Activated naive CD4-positive, alpha-beta T cell treated with anti-CD3 and anti-CD28 coated beads, Interleukin-2, amount 10 ng/mL, durations not matched to agents 7 days and 5 days (primary cell): Measurements from ENCODE around the gene CFH.
"Not testable (repeated sequence)": the region's sequence is repeated elsewhere in the genome, so short reads cannot be mapped to it uniquely, and the experiment has no call there.

Experiments
- CTCF ChIA-PET: fragments of 350-600 bp; sonication (Branson Sonifier 250); formaldehyde crosslinking; loops from one replicate; lab custom pipeline; 2021; ENCODE audit warnings: antibody characterized with exemption; lab: Charles Lee
- DNase-seq: peaks from one replicate; pipeline ENCODE4 v3.0.0-alpha.2; 2020
- H3K27ac Mint-ChIP-seq: one replicate; pipeline ENCODE4 v1.8.0; 2021; ENCODE audit warnings: mild to moderate bottlenecking, moderate library complexity, mixed read lengths
- H3K27me3 Mint-ChIP-seq: one replicate; pipeline ENCODE4 v1.8.0; 2021; ENCODE audit warnings: mild to moderate bottlenecking, mixed read lengths
- H3K36me3 Mint-ChIP-seq: one replicate; pipeline ENCODE4 v1.8.0; 2021; ENCODE audit warnings: mixed read lengths
- H3K4me1 Mint-ChIP-seq: one replicate; pipeline ENCODE4 v1.8.0; 2021; ENCODE audit warnings: mixed read lengths
- H3K4me3 Mint-ChIP-seq: one replicate; pipeline ENCODE4 v1.8.0; 2021; ENCODE audit warnings: mild to moderate bottlenecking, moderate library complexity, mixed read lengths
- H3K9me3 Mint-ChIP-seq: one replicate; pipeline ENCODE4 v1.8.0; 2021; ENCODE audit warnings: mixed read lengths

The CFH gene

GRCh38 chr1:196684476-196684875 is 32.6 kb downstream of the CFH start:
- no peaks in the 10 kb centered on the region for H3K36me3 Mint-ChIP-seq
- no peaks in the 10 kb centered on the region for H3K27me3 Mint-ChIP-seq

DNA sequence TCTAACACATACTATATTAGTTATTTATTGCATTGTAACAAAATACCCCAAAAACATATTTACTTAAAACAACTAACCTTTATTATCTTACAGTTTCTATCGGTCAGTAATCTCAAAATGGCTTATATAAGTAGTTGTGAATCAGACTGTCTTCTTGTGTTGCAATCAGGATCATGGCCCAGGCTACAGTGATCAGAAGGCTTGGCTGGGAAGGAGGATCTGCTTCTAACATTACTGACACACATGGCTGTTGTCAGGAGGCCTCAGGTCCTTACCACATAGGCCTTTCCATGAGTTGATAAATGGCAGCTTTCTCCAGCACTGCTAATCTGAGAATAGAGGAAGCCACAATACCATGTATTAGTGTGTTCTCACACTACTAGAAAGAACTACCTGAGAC is 33.7 kb downstream of the CFH start:
- DNase-seq, result no peak
- no peak overlapping the region for H3K27ac Mint-ChIP-seq
- no peaks in the 10 kb centered on the region for H3K9me3 Mint-ChIP-seq
- H3K4me1 Mint-ChIP-seq, result no peaks in the 10 kb centered on the region
- CTCF ChIA-PET, result no interaction called here
- no peak overlapping the region for H3K4me3 Mint-ChIP-seq
- H3K27me3 Mint-ChIP-seq, result no peaks in the 10 kb centered on the region
- H3K36me3 Mint-ChIP-seq, result no peaks in the 10 kb centered on the region

More at GRCh38 chr1:196684476-196684875, 32.6 kb downstream of the CFH start:
- no peak for DNase-seq
- no peak overlapping the region for H3K4me3 Mint-ChIP-seq
- no peaks in the 10 kb centered on the region for H3K4me1 Mint-ChIP-seq
- H3K9me3 Mint-ChIP-seq, result no peaks in the 10 kb centered on the region
- CTCF ChIA-PET, result no interaction called here
- H3K27ac Mint-ChIP-seq, result no peak overlapping the region

DNA sequence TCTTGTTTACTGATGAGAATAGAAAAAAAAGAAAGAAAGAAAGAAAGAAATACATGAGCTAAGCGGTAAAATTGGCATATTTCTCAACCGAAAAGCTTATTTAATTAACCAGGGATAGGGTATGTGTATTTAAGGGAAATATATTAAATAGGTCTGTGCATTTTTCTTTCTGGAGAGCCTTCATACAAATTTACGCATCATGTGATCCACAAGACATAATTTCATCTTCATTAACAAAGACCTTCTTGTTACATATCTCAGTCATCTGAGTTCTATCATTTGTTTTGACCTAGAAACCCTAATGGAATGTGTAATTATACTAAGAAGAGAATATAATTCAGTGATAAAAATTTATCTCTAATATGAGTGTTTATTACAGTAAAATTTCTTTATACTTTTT is 37.2 kb downstream of the CFH start:
- H3K9me3 Mint-ChIP-seq, result no peaks in the 10 kb centered on the region
- no peaks in the 10 kb centered on the region for H3K36me3 Mint-ChIP-seq
- H3K27me3 Mint-ChIP-seq, result no peaks in the 10 kb centered on the region
- CTCF ChIA-PET, result no interaction called here
- no peaks in the 10 kb centered on the region for H3K4me1 Mint-ChIP-seq
- H3K27ac Mint-ChIP-seq, result no peak overlapping the region
- no peak overlapping the region for H3K4me3 Mint-ChIP-seq
- no peak for DNase-seq

GRCh38 chr1:196690582-196690981 is 38.7 kb downstream of the CFH start:
- CTCF ChIA-PET, result no interaction called here
- no peaks in the 10 kb centered on the region for H3K4me1 Mint-ChIP-seq
- H3K9me3 Mint-ChIP-seq, result no peaks in the 10 kb centered on the region
- no peak overlapping the region for H3K4me3 Mint-ChIP-seq
- H3K36me3 Mint-ChIP-seq, result no peaks in the 10 kb centered on the region
- DNase-seq, result no peak
- H3K27ac Mint-ChIP-seq, result no peak overlapping the region
- no peaks in the 10 kb centered on the region for H3K27me3 Mint-ChIP-seq

DNA sequence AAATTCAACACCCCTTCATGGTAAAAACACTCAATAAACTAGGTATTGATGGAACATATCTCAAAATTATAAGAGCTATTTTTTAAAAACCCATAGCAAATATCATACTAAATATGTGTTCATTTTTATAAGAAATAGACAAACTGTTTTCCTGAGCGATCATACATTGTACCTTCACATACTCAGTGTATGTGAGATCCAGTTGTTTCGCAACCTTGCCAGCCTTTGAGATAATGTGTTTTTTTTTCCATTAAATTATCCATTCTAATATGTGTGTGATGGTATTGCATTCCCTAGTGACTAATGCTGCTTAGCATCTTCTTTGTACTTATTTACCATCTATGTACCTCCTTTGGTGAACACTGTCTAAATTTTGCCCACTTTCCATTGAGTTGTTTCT is 47.1 kb downstream of the CFH start:
- H3K4me1 Mint-ChIP-seq, result no peaks in the 10 kb centered on the region
- H3K27me3 Mint-ChIP-seq, result no peaks in the 10 kb centered on the region
- CTCF ChIA-PET, result no interaction called here
- H3K4me3 Mint-ChIP-seq, result no peak overlapping the region
- H3K9me3 Mint-ChIP-seq, result peaks cover 4% of the 10 kb centered on the region
- H3K36me3 Mint-ChIP-seq, result no peaks in the 10 kb centered on the region
- H3K27ac Mint-ChIP-seq, result no peak overlapping the region
- no peak for DNase-seq

DNA sequence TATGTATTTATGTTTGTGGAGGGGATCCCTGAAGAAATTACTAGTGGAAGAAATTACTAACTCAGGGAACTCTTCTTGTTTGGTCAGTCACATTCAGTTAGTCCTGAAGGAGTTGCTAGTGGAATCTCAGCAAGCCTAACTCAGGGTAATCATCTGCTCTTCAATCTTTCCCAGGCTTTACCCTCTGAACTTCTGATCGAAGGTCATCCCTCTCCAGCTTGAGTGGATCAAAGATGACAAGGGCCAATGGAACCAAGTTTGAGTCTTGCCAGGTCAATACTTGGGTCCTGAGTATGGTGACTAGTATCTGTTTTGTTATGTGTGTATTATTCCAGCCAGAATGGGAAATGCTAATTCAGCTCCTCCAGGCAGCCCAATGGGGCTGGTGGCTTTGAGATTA is 49.3 kb downstream of the CFH start:
- H3K27me3 Mint-ChIP-seq, result no peaks in the 10 kb centered on the region
- H3K27ac Mint-ChIP-seq, result no peak overlapping the region
- no peaks in the 10 kb centered on the region for H3K36me3 Mint-ChIP-seq
- CTCF ChIA-PET, result no interaction called here
- DNase-seq, result no peak
- no peaks in the 10 kb centered on the region for H3K4me1 Mint-ChIP-seq
- peaks cover 4% of the 10 kb centered on the region for H3K9me3 Mint-ChIP-seq
- no peak overlapping the region for H3K4me3 Mint-ChIP-seq

DNA sequence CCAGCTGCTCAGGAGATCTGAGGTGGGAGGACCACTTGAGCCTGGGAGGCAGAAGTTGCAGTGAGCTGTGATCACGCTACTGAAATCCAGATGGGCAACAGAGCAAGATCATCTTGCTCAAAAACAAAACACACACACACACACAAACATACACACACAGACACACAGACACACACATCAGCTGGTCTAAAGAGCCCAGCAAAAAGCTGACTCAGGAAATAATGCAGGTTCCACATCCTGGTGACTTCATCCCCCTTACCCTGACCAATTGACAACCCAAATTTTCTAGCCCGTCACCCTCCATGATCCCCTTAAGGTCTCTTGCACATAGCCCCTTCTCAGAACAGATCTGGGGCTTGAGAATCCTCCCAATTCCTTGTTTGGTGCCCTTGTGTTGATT is 58.0 kb downstream of the CFH start:
- not testable (repeated sequence) for H3K4me3 Mint-ChIP-seq, H3K9me3 Mint-ChIP-seq, DNase-seq, H3K36me3 Mint-ChIP-seq, H3K27ac Mint-ChIP-seq, H3K27me3 Mint-ChIP-seq, H3K4me1 Mint-ChIP-seq
- CTCF ChIA-PET, result interaction anchor here (1.2 kb wide), 1 partner anchor 9 kb away, joined by 3 read pairs; no protein-coding TSS in a partner anchor

DNA sequence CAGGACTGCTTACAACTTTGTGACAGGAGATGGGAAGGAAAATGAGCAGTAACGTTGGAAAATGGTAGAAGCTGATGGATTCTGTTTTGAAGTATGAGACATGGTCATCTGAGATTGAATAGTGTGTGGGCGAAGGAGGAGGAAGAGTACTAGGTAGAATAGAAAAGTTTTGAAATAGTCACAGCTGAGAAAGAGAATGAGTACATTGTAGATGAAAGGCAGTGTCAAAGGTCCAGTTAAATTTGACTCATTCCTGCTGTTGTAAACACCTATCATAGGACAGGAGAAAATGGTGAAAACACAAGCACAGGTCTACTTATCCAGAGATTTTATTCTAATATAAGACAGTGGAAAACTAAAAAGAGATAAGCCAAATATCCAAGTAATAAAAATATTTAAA is 66.0 kb downstream of the CFH start:
- CTCF ChIA-PET, result interaction anchor here (0.5 to 1.4 kb wide), 2 partner anchors 8 to 80 kb away, joined by 3 read pairs; no protein-coding TSS in a partner anchor
- no peaks in the 10 kb centered on the region for H3K9me3 Mint-ChIP-seq
- no peaks in the 10 kb centered on the region for H3K4me1 Mint-ChIP-seq
- H3K27me3 Mint-ChIP-seq, result no peaks in the 10 kb centered on the region
- DNase-seq, result no peak
- H3K36me3 Mint-ChIP-seq, result no peaks in the 10 kb centered on the region
- no peak overlapping the region for H3K27ac Mint-ChIP-seq
- H3K4me3 Mint-ChIP-seq, result no peak overlapping the region

DNA sequence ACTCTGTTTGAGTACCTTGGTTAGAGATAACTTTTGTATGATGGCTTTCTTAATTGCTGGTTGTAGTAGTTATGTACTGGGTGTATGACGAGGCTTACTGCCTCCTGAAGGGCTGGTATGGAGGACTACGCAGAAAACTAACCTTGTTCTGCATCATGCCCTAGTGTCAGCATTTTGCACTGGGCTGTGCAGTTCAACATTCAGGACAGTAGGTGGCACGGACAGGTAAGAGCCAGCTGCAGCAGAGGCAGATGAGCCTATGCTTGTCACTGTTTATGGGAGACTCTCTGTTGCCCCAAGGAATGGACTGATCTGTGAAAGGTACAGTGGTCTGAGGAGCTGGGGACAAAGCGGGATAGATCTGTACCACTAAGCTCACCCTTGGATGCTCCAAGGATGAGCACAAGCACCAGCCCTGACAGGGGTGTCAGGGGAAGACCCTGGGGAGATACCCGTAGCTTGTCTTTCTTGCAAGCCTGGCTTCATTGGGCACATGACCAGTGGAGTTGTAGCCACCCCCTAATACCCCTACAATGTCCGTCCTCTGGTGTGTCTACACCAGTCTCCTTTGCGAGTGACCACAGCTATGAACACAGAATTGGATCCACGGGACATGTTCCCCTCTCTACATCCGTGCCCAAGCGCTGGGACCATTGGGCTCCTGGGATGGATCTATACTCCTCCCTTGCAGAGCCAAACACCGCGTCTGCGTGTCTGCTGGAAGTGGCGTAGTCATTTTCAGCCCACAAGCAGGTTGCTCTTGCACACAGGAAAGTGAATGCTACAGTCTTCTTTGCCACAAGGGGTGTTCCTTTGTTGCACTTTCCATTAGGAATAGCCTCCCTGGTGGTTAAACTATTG is 71.7 kb downstream of the CFH start:
- Mint-ChIP-seq H3K27me3 (no peaks in the 10 kb centered on the region), H3K4me1 (no peaks in the 10 kb centered on the region), H3K4me3 (no peak overlapping the region), H3K9me3 (no peaks in the 10 kb centered on the region), H3K27ac (no peak overlapping the region), H3K36me3 (no peaks in the 10 kb centered on the region)
- peak; percentile 56 for DNase-seq
- CTCF ChIA-PET, result no interaction called here

DNA sequence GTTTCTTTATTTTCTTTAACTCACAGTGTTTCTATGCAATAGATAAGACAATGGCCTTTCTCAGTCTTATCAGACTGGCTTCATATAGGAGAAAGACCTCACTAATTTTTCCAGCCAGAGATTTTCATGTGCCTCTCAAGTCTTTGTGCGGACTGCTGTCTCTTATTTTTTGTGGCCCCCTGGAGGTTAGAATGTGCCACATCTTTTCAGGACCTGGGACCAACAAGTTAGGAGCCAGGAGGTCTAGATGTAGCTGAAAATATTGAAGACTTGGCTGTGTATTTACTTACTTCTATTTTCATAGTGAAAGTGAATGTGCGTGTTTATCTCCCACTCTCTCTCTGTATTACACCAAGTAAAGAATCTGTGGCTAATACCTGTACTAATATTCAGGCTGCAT is 80.7 kb downstream of the CFH start:
- Mint-ChIP-seq H3K4me1 (no peaks in the 10 kb centered on the region), H3K9me3 (peaks cover 2% of the 10 kb centered on the region), H3K36me3 (no peaks in the 10 kb centered on the region), H3K27ac (no peak overlapping the region), H3K27me3 (no peaks in the 10 kb centered on the region), H3K4me3 (no peak overlapping the region)
- no peak for DNase-seq
- CTCF ChIA-PET, result no interaction called here

DNA sequence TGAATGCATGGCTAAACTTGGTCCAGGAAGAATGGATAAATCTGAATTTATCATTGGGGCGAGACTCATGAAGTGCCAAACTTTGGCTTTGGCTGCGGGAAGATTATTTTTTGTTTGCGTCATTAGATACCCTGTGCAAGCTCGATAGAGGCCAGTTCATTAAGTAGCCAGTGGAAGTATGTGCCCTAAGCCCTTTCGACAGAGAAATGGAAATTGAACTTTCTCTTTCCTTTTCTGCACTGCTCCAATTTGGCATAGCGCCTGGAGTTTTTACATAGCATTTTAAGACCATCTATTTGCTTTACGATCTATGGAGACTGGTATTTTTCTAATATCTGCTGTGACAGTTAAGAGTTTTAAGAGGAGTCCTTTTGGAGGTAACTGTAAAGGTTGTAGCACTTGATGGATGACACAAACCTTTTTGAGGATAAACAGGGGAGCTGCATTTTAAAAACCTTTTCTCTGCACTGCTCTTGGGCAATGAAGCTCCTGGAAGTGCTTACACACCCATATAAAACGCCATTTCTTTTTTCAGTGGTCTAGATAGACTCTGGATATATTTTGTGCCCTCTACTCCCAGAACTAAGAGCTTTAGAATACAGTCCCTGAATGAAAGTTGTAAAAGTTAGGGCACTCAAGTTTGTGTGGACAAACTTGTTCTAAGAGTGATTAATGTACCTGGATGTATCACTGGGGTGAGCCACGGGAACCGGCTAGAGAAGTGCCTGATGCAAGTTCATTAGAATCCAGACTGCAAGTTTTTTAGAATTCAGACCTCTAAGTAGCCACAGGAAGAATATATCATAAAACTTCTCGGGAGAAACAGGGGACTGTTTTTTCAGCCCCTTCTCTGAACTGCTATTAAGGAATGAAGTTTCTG is 81.5 kb downstream of the CFH start:
- no peak for DNase-seq
- Mint-ChIP-seq H3K27ac (no peak overlapping the region), H3K9me3 (peaks cover 5% of the 10 kb centered on the region), H3K4me1 (no peaks in the 10 kb centered on the region), H3K4me3 (no peak overlapping the region), H3K27me3 (no peaks in the 10 kb centered on the region), H3K36me3 (no peaks in the 10 kb centered on the region)
- CTCF ChIA-PET, result no interaction called here

DNA sequence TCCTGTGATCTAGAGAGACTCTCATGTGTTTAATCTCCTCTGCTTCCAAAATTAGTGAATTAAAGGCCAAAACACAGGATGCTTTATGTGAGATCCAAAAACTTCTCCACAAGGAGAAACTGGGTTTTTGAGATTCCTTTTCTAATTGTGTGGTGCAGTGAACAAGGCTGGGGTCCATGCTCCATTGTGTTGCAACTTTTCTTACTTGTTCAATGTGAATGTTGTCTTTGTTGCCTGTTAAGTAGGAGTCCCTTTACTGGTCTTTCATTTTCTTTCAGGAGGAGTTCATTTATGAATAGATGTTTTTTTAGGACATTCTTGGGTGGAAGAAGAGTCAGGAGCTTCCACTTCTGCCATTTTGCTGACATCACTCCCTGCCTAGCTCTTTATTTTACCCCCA is 82.2 kb downstream of the CFH start:
- CTCF ChIA-PET, result no interaction called here
- Mint-ChIP-seq H3K27me3 (no peaks in the 10 kb centered on the region), H3K4me1 (no peaks in the 10 kb centered on the region), H3K9me3 (peaks cover 5% of the 10 kb centered on the region), H3K36me3 (no peaks in the 10 kb centered on the region), H3K27ac (no peak overlapping the region), H3K4me3 (no peak overlapping the region)
- no peak for DNase-seq

GRCh38 chr1:196734460-196734859 is 82.6 kb downstream of the CFH start:
- Mint-ChIP-seq H3K27ac (no peak overlapping the region), H3K9me3 (peaks cover 9% of the 10 kb centered on the region)
- CTCF ChIA-PET, result no interaction called here

GRCh38 chr1:196738730-196739129 is 86.9 kb downstream of the CFH start:
- Mint-ChIP-seq H3K4me1 (no peaks in the 10 kb centered on the region), H3K27me3 (no peaks in the 10 kb centered on the region), H3K4me3 (no peak overlapping the region), H3K36me3 (no peaks in the 10 kb centered on the region), H3K27ac (no peak overlapping the region), H3K9me3 (peaks cover 11% of the 10 kb centered on the region)
- no peak for DNase-seq
- CTCF ChIA-PET, result no interaction called here

More at GRCh38 chr1:196734460-196734859, 82.6 kb downstream of the CFH start:
- Mint-ChIP-seq H3K4me1 (no peaks in the 10 kb centered on the region), H3K4me3 (no peak overlapping the region), H3K27me3 (no peaks in the 10 kb centered on the region), H3K36me3 (no peaks in the 10 kb centered on the region)
- no peak for DNase-seq

DNA sequence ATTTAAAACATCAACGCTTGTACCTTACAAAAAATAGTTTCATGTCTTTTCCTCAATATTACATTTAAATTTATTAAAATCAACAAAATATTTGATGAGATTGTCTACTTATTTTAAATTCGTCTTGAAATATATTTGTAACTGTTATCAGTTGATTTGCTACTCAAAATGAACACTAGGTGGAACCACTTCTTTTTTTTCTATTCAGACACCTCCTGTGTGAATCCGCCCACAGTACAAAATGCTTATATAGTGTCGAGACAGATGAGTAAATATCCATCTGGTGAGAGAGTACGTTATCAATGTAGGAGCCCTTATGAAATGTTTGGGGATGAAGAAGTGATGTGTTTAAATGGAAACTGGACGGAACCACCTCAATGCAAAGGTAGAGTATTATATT is 91.4 kb downstream of the CFH start:
- H3K4me3 Mint-ChIP-seq, CTCF ChIA-PET, H3K27me3 Mint-ChIP-seq, DNase-seq, H3K9me3 Mint-ChIP-seq, H3K36me3 Mint-ChIP-seq, H3K4me1 Mint-ChIP-seq, H3K27ac Mint-ChIP-seq: not testable (repeated sequence)
